Liver (tissue), 3 donors: Measurements from ENCODE around the gene ERN1.

Experiments used
- ATF3 ChIP-seq: IDR thresholded peaks from 2 replicates; pipeline ENCODE4 v1.6.1; 2016; ENCODE audit warnings: antibody characterized with exemption
- CTCF ChIP-seq: fragments of 150-350 bp; IDR thresholded peaks from 2 replicates; pipeline ENCODE4 v1.5.1; 2017; ENCODE audit warnings: improper control_type of control experiment, low read depth, low read length; ENCODE audit not compliant: missing input control
- EGR1 ChIP-seq, 2 donors: IDR thresholded peaks; 2 replicates each; pipeline ENCODE4 v1.6.1; 2016 to 2018; ENCODE audit warnings: antibody characterized with exemption in 2 of 2, low read depth in 2 of 2
- MAX ChIP-seq: IDR thresholded peaks from 2 replicates; pipeline ENCODE4 v1.6.1; 2016; ENCODE audit warnings: antibody characterized with exemption
- RAD21 ChIP-seq, 2 donors: IDR thresholded peaks; 2 replicates each; pipeline ENCODE4 v1.6.1; 2016; ENCODE audit warnings: antibody characterized with exemption in 2 of 2, mild to moderate bottlenecking in 2 of 2
- REST ChIP-seq: IDR thresholded peaks from 2 replicates; pipeline ENCODE4 v1.6.1; 2016; ENCODE audit warnings: antibody characterized with exemption, mild to moderate bottlenecking
- YY1 ChIP-seq: IDR thresholded peaks from 2 replicates; pipeline ENCODE4 v1.6.1; 2016; ENCODE audit warnings: antibody characterized with exemption, mild to moderate bottlenecking
- donor health status: healthy.
- donor health status: healthy.

- TF ChIP-seq MAX = no peak
- no peak for TF ChIP-seq ATF3
- no peak for TF ChIP-seq CTCF
- TF ChIP-seq REST = no peak
- no peak for TF ChIP-seq RAD21 (IDR thresholded peaks at IDR 0.05)
- no peak for TF ChIP-seq YY1
- TF ChIP-seq EGR1 (IDR thresholded peaks at IDR 0.05; ENCODE audit: low read depth in 2 of 2) = no peak
Observed at GRCh38 chr17:64110379-64111152, 19.4 kb downstream of the ERN1 start.
